Gastrocnemius medialis (tissue), 4 donors: ENCODE data around the gene AGPS.
"Not testable (repeated sequence)": the region's sequence is repeated elsewhere in the genome, so short reads cannot be mapped to it uniquely, and the experiment has no call there.

Source experiments
- CTCF ChIP-seq, 5 experiments: fragments of 450-650 bp in 3 of 5; fragments of 200-600 bp in 2 of 5; sonication (generic) in 2 of 5; IDR thresholded peaks in 4 of 5; conservative IDR thresholded peaks in 1 of 5; 1 replicate in 4 of 5; 2 replicates in 1 of 5; pipeline ENCODE4 v1.5.1; 2016 to 2019; ENCODE audit warnings: antibody characterized with exemption in 5 of 5, mild to moderate bottlenecking in 3 of 5, moderate library complexity in 3 of 5
- POLR2A ChIP-seq, 2 donors: fragments of 450-650 bp; IDR thresholded peaks; one replicate each; pipeline ENCODE4 v1.6.1; 2017; ENCODE audit warnings: antibody characterized with exemption in 2 of 2, mild to moderate bottlenecking in 2 of 2, moderate library complexity in 2 of 2

- not testable (repeated sequence) for TF ChIP-seq CTCF (IDR thresholded peaks at IDR 0.05 in 4 of 5, conservative IDR thresholded peaks at IDR 0.05 in 1 of 5); POLR2A (IDR thresholded peaks at IDR 0.05)
Measured at GRCh38 chr2:177431111-177431725, 38.6 kb downstream of the AGPS start.
